ENCODE measurements around the gene ARHGAP45.

GRCh38 chr19:1047696-1048147 lies 19.2 kb upstream of the ARHGAP45 start:
- TF ChIP-seq CTCF (IDR thresholded peaks at IDR 0.05) (no peak), POLR2A (IDR thresholded peaks at IDR 0.05) (no peak)
